GM10248 (cell line): ENCODE data around the gene RTP1.

ENCODE experiments used
- CTCF ChIA-PET: fragments of 300-600 bp; sonication (Branson Sonifier 250); formaldehyde crosslinking; extraction: SDS; loops from one replicate; lab custom pipeline; 2021; ENCODE audit warnings: antibody characterized with exemption; lab: Yijun Ruan, JAX
- POLR2A ChIA-PET: fragments of 350-650 bp; sonication (Branson Sonifier 250); formaldehyde crosslinking; extraction: SDS; loops from one replicate; lab custom pipeline; 2020; ENCODE audit warnings: antibody characterized with exemption; lab: Yijun Ruan, JAX
- DNase-seq: peaks from one replicate; pipeline ENCODE4 v3.0.0; 2012; ENCODE audit errors: extremely low spot score
- TF ChIP-seq, protein P1 (sequence below): IDR thresholded peaks from 2 replicates; pipeline ENCODE4 v1.5.1; 2012; ENCODE audit warnings: mild to moderate bottlenecking, low read depth; ENCODE audit errors: extremely low read depth, missing control alignments, control extremely low read depth

Gene RTP1

DNA sequence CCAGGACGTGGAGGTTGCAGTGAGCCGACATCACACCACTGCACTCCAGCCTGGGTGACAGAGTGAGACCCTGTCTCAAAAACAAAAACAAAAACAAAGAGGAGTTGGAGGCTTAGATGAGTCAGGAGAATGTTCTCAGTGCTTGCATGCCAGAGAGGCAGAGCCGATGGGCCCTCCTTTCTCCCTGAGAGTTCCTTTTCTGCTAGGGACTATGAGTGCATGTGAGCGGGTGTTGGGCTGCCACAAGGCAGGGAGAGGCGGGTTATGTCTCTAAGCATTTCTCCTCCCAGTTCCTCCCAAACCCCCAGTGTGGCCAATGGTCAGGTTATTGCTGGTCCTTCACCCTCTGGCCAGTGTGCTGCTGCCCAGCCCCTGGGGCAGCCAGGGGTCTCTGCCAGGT lies 45.1 kb downstream of the RTP1 start:
- TF ChIP-seq, protein P1, sequence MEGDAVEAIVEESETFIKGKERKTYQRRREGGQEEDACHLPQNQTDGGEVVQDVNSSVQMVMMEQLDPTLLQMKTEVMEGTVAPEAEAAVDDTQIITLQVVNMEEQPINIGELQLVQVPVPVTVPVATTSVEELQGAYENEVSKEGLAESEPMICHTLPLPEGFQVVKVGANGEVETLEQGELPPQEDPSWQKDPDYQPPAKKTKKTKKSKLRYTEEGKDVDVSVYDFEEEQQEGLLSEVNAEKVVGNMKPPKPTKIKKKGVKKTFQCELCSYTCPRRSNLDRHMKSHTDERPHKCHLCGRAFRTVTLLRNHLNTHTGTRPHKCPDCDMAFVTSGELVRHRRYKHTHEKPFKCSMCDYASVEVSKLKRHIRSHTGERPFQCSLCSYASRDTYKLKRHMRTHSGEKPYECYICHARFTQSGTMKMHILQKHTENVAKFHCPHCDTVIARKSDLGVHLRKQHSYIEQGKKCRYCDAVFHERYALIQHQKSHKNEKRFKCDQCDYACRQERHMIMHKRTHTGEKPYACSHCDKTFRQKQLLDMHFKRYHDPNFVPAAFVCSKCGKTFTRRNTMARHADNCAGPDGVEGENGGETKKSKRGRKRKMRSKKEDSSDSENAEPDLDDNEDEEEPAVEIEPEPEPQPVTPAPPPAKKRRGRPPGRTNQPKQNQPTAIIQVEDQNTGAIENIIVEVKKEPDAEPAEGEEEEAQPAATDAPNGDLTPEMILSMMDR: no peak
- ChIA-PET POLR2A (no interaction called here), CTCF (interaction anchor here (0.6 kb wide), 1 partner anchor 436 kb away, joined by 3 read pairs; no protein-coding TSS in a partner anchor)
- DNase-seq: no peak

DNA sequence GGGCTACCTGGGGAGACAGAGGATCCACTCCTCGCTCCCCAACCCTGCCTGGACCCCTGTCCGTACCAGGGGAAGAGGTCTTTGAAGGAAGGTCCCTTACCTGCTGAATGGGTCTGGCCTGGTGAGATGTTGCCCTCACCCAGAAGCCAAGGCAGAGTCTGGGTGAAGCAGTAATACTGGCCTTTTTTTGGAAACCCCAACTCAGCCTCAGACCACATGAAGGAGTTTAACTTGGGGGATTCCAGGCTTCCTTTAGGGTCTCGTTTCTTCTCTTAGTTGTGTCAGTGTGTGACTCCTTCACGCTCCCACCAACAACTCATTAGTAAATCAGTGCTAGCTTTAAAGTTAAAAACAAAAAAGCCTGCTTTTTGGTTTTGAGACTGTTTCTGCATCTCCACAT lies 45.6 kb downstream of the RTP1 start:
- ChIA-PET CTCF (no interaction called here), POLR2A (no interaction called here)
- TF ChIP-seq, protein P1: no peak
- DNase-seq: no peak

DNA sequence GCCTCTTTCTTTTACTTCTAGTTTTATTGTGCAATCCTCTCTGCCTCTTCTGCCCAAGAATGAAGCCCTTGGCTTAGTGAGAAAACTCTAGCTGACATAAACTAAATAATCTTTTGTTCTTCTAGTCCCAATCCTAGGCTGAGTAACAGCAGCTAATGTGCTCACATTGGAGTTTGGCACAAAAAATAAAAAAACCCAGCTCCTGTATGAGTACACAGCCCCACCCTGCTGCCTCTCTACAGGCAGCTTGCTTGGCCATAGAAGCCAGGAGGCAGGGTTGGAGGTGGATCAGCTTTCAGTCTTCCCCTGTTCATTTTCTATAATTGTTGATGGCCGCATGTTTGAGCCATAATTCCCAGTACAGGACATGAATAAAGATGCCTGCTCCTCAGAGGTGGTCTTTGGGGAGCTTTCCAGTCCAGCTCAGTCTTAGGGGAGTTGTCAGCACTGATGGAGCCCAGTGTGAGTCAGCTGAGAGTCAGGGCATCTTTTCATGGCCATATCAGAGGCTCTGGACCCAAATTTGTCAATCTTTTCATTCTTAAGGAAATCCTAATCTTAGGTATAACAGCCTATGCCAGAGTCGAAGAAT lies 46.7 kb downstream of the RTP1 start:
- CTCF ChIA-PET: interaction anchor here (1.3 kb wide), 1 partner anchor 18 kb away, joined by 4 read pairs; no protein-coding TSS in a partner anchor
- POLR2A ChIA-PET: no interaction called here
- TF ChIP-seq, protein P1: no peak
- DNase-seq: no peak

DNA sequence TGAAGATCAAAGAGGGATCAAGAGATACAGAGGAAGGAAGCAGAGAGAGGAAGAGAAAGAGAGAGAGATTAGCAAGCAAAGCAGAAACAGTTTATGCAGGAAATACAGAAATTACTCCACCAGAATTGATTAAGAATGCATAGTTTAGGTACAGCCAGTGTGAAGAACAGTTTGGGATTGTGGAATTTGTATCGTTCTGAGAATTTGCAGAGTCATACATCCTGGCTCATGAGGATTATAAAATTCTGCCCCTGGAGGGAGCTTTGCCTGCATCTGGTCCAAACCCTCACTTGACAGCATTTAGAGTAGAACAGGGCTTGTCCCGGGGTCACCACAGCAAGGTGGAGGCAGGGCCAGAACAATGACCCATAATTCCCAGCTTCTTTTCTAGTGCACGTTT lies 50.1 kb downstream of the RTP1 start:
- POLR2A ChIA-PET: no interaction called here
- CTCF ChIA-PET: interaction anchor here (0.9 to 1.6 kb wide), 2 partner anchors 9 to 431 kb away, joined by 3 to 4 read pairs; no protein-coding TSS in a partner anchor
- TF ChIP-seq, protein P1: no peak
- no peak for DNase-seq
